NCI-H2107 treated with DMSO at 0.1 percent for 48 hours (cell line): ENCODE measurements around the gene ACSS1.

Source experiments
- DNase-seq: peaks from one replicate; lab custom pipeline; 2025; ENCODE audit not compliant: unreplicated experiment; lab: John Stamatoyannopoulos, UW

Gene ACSS1

DNA sequence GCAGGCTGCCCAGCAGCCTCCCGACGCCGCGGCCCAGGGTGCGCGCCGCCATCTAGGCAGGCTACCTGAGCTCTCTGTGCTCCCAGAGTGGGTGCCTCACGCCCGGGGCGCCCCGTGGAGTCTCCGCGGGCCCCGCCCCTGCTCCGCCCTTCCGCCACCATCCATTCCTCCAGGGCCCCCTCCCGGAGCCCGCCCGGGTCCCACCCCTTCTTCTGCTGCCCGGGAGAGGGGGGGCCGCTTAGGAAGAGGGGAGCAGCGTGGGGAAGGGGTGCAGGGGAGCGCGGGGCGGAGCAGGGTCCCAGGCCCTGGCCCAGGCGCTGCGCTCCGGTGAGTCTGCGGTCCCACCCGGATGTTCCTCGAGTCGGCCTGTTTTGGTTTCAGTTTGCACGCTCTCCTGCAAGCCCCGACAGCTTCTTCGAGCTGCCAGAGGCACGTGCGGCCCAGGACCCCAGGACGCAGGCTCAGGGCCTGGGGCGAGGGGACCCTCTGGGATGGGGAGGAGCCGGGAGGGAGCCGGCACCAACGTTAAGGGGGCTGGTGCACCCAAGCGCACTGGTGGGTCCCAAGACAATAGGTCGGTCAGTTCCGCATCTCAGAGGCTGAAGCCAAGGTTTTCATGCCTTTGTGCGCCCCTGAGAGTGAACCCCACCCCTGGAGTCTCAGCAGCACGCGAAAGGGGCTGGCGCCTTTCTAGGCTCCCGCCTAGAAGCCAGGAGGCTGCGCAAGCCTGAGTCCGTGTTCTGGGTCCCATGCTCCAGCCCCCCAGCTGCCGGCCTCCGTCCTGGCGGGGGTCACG is at the start of gene ACSS1:
TSS of gene ACSS1 (minus strand) at position 89 of the 796 bp plus-strand sequence. CDS start at position 52, 37 bp downstream.
- DNase-seq, result no peak

DNA sequence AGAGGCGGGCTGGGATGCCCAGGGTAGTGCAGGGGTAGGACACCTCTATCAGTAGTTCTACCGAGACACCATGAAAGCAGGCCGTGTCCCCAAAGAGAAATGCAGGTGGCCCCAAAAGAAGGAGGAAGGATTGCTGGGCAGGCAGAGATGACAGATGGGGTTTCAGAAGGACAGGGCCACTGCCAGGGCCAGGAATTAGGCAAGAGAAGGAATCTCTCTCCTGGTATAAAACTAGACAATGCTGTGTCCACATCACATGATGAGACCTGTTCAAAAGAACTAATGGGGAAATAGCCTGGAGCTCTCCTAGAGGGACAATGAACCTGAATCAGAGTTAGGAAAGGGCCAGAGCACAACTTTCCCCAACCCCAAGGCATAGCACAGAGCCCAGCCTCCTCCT is 45.6 kb upstream of the ACSS1 start:
- DNase-seq, result no peak

DNA sequence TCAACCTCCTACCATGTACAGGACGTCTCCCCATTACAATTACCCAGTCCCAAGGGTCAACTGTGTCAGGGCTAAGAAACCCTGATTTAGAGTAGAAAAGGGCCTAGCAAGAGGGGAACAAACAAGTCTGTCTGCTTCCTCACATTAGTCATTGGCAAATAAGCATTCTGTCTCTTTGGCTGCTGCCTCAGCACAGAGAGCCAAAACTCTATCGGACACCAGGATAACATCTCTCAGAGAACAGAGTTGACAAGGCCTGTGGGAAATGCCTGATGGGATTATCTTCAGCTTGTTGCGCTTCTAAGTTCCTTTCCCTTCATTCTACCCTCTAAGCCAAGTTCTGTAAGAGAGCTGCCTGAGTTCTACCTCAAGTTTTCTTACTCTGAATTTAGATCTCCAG is 43.0 kb upstream of the ACSS1 start:
- no peak for DNase-seq

DNA sequence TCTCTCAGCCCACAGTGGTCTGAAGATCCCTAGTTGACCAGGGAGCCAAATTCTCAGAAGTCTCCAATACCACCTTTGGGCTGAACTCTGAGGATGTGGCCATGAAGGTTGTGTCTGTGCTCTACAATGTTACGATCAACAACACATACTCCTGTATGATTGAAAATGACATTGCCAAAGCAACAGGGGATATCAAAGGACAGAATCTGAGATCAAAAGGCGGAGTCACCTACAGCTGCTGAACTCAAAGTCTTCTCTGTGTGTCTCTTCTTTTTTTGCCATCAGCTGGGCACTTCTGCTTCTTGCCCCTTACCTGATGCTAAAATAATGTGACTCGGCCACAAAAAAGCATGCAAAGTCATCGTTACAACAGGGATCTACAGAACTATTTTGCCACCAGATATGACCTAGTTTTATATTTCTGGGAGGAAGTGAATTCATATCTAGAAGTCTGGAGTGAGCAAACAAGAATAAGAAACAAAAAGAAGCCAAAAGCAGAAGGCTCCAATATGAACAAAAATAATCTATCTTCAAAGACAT is 41.7 kb upstream of the ACSS1 start:
- DNase-seq, result no peak

DNA sequence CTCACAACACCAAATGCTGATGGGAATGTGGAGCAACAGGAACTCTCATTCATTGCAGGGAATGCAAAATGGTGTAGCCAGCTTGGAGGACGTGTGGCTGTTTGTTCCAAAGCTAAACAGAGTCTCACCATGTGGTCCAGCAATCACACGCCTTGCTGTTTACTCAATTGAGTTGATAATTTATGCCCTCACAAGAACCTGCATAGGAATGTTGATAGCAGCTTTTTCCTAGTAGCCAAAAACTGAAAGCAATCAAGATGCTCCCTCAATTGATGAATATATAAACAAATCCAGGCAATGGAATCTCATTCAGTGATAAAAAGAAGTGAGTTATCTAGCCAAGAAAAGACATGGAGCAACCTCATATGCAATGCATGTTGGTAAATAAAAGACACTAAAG is 39.6 kb upstream of the ACSS1 start:
- DNase-seq, result no peak

DNA sequence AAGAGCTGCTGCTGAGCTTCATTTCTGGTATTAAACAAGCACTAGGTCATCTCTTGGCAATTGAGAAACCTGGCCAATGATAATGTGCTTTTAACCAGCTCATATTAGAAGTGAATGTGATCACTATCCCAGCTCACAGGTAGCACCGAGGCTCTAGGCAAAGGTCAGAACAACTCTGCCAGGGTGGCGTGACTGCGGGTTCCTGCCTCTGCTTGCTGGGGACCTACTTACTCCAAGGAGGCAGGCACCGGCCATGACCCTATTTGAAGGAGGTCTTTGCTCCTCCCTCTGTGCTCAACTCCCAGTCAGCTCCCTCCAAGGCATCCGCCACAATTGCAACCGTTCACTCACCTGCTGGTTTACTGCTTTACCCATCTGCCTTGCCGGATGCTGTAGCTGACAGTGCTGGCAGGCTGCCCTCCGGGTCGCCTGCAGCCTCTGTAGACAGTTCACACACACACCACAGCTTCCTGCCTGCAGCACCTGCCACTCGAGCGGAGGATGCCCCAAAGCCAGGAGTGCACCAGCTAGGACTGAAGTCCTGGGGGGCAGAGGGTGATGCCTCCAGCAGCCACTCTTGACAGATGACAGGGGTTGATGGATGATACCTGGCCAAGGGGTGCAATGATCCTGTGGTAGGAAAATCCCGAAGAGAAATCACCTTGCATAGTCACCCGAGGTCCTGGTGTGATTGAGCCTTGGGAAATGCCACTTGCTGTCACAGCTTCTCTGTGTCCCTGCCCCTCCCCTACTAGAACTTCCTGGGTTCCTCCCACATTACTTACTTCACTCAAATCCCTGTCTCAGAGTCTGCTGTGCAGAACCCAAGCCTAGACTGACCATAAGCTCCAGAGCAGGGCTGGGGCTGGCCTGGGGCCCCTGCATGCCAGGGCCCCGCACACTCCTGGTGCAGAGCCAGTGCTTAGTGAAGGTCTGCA is 32.8 kb upstream of the ACSS1 start:
- DNase-seq, result peak; percentile 42

DNA sequence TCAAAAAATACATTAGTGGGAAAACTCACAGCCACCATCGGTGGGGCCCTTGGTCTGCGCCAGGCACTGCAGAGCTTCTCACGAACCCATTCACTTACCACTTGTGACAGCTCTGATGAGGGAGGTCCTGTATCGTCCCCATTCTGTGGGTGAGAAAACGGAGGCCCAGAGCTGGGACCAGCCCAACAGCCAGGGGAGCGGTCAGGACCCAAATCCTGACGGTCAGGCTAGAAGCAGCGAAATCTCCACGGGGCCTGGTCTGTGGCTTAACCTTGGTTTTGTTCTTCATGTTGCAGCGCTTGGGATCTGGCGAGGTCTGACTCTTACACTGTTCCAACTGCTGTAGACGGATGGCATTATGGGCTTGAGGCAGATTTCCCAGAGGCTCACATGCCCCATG is 31.7 kb upstream of the ACSS1 start:
- no peak for DNase-seq

DNA sequence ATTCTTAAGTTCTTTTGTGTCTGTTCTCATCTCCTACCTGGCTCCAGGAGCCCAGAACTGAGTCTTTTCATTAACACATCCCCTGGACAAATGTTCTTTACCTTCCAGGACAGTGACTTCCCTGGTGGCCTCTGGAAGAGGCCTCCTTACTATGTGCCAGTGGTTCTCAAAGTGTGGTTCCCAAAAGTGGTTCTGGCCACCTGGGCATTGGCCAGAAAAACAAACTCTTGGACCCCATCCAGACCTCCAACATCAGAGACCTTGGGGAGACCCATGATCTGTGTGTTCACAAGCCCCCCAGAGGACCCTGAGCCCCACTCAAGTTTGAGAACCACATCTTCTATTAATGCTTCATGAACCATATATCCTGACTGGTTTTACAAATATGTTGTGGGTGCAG is 31.2 kb upstream of the ACSS1 start:
- no peak for DNase-seq

DNA sequence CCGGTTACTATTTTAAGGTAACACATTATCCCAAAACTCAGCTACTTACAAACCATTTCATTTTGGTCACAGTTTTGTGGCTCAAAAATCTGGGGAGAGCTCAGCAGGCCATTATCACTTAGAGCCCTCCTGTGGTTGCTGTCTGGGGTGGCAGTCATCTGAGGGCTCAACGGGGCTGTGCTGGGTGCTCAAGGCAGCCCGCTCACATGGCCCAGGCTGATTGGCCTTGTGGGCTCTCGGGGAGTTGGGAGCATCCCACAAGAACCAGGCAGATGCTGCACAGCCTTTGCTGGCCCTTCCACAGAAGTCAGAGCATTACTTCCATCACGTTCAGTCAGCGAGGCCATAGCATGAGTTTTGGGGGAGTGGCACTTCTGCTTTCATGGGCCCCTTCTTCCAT is 30.3 kb upstream of the ACSS1 start:
- no peak for DNase-seq

DNA sequence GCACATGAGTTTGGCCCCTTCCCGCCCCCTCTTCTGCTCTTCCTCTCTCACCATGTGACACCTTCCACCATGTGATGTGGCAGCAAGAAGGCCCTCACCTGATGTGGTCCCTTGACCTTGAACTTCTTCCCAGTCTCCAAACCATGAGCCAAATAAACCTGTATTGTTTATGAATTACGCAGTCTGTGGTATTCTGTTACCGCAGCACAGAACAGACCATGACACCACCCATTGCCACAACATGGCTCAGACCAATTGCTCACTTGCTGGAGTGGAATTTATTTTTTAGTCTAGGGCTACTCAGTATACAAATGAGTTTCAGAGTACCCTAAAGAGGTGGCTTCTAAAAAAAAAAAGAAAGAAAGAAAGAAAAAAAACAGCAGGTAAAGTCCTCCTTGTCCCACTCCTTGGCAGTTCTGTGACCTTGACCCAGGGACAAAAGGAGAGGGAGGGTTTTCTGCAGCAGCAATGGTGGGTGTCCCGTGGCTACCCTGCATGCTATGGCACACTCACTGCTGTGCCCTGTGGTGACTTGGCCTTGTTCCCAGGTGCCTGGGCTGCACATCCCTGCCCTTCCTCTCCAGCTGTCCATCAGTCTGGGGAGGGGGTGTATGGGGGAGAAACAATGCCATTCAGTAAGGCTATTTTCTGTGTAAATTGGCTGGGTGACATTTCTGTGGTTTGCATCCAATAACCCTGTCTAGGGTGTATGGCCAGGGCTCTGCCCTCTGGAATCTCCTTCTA is 29.4 kb upstream of the ACSS1 start:
- no peak for DNase-seq

DNA sequence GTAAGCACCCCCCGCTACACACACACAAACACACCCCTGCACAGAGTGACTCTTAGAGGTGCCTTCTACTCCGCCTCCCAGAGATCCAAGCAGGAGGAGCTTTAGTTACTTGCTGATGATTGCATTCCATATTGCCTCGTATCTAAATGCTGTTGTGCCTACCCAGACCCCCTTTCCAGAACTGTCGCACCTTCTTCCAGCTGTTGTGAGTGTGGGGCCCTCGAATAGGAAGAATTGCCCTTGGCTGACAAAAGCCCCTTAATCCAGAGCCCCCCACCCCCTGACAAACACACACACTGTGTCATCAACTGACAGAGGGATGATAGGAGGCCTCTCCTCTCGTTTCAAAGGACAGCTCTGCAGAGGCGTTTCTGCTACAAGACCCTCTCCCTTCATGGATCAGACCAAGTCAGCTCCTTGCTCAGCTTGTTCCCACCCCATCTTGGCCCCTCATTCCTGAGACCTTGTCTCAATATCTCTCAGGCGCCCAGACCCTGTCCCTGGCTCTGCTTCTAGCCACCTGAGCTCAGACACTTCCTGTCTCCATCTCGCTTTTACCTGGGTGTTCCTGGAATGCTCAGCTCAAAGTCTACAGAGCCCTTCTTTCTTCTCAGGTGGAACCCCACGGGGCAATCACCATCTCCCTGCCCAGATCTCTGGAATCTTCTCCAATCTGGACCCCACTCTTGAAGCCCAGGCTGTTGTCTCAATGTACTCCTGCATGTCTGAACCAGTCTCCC is 28.0 kb upstream of the ACSS1 start:
- no peak for DNase-seq

DNA sequence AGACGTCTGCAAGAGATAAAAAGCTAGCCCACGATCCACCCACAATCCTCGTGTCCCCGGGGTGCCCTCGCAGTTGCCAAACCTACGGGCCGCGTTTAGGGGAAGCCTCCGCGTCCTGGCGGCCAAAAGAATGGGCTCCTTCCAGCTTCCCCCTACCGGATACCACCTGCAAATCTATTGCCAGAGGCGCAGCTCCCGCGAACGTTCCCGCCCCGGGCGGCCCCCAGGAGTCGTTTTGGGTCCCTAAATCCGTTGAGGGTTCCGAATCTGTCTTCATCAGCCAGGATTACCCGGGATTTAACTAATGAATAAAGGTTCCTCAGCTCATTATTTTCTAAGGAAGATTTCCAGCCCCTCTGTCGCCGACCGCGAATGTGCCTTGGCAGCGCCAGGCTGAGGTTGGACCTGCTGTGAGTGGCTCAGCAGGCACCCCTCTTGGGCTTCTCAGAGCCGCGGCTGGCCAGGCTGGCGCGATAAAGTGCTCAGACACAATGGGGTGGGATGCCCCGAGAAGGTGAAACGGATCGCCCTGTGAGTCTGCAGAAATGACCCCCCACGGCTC is 26.8 kb upstream of the ACSS1 start:
- DNase-seq, result no peak

DNA sequence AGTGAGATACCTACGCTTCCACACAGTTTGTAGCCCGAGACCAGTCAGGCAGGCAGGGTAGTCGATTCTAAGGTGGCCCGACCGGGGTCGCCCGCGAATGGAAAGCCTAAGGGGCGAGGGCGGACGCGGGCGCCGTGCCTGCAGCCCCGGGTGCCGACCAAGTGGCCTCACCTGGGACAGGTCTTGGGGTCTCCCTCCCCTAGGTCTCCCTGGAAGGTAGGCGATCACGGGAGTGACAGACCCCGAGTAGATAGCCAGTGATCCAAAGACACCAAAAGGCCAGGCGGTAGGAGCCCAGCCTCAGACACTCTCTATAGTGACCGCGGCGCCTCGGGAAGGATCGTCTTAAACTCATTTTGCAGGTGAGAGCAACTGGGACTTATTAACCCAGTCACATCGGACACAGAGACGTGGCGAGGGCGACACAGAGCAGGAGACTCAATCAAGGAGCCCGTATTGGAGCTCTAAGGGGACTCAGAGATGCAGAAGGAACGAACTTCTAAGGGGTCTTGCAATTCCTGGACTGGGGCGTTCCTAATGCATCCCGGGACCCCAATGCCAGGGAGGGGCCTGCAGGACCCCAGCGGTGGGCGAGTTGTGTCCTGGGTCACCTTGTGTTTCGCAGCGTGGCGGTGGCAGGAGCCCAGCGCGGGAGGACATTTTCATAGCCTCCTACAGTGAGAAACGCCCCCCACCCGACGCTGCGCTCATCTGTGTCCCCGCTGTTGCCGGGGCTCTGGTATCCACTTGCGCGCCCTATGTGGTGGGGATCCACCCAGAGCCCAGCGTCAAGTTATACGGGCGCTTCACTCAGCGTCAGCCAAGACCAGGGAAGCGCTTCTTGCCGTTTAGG is 26.1 kb upstream of the ACSS1 start:
- no peak for DNase-seq

DNA sequence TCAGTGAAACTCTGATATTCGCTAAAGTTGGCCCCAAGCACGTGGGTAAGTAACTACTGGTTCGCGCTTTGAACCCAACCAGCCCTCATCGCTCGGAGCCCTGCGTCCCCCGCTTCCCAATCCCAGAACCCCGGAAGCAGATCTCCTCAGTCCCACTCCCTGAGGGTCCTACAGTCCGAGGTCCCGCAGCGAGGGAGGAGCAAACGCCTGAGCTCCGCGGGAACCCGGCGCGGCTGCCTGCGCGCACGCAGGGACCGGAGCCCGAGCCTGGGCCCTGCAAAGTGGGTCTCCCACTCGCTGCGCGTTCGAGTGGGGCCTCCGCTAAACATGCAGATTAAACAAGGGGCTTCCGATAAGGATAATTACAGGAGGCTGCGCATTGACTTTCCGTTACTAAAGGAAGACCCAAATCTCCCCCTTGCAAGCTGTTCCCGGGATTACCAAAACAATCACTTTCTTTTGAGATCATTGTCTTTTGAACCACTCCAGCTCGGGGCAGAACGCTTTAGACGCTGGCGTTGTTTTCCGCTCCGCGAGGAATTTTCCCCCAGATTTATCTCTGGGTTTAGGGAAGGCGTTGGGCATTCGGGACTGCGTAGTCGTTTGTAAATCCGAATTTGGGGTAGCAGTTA is 25.3 kb upstream of the ACSS1 start:
- DNase-seq, result no peak

DNA sequence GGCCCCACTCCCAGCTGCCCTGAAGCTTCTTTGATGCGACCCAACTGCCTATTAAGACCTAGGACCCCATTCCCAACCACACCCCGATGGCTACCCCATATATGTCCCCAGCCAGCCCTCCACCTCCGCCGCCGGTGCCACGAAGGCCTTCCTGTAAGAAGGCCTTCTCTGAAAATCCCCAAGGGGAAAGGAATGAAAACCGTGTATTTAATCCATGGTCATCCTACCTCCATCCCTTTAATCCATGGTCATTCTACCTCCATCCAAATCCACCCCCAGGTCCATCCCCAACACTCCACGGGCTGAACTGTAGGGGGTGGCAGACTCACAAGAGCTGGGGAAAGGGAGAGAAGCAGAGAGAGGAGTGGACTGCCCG is 24.5 kb upstream of the ACSS1 start:
- no peak for DNase-seq

DNA sequence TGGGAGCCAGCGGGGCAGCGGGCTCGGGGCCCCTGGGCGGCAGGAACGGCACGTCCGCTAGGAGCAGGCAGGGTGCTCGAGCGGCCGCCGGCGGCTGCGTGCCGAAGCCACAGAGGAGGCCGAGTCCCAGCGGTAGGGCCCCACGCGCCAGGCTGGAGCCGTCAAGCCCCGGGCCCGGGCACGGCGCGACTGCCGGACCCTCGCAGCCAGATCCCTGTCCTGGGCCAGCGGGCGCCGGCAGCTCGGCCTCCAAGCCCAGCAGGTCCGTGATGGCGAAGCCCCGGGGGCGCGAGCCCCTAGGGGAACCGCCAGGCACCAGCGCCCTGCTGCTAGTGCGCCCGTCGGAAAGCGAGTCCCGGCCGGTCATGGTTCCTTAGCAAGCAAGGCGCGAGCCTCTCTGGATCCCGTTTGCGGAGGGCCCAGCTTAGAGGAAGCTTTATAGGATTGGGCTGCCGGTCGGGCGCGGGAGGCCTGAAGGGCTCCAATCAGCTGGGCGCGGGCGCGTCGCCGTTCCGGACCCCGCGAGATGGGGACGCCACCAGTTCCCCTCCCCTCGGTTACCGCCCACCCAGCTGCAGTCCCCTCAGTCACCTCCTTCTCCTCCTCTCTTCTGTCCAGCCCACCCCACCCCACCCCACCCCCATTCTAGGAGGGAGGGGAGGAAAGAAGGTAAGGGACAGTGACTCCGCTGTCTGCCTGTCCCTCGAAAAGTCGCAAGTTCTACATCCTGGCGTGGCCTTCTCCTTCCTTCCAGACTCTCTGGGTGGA is 24.0 kb upstream of the ACSS1 start, which contains the start of gene VSX1:
TSS of gene VSX1 (minus strand) at position 412 of the 768 bp plus-strand sequence. CDS start at position 367, 45 bp downstream.
- no peak for DNase-seq

DNA sequence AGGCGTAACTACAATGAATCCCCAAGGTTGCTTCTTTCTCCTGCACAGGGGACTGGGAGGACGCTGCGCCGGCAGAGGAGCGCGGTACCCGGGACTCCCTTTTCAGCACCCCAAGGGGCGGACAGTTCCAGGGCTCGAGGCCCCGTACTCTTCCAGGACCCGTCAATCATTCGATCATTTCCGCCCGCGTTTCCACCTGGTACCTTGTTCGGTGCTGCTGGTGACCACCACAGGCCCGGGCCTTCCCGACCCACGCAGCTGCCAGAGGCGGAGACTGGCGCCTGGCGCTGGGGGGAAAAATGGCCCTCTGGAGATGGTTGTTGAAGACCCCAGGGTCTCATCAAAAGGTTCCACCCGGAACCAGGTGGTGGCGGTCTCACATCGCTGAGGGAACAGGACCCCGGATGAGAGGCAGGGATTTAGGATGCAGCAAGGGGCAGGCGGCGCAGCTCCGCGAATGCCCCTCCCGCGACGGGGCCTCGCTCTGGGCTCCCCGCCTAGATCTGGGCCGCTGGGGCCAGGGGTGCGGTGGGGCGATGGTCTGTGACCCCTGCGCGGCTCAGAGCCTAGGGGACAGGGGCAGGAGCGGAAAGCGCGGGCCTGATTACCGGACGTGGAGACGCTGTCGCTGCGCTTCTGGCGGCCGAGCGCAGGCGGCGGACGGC is 23.3 kb upstream of the ACSS1 start:
- no peak for DNase-seq
